GM18498 (cell line): ENCODE data around the gene MAP4K5.
"Not testable (repeated sequence)": the region's sequence is repeated elsewhere in the genome, so short reads cannot be mapped to it uniquely, and the experiment has no call there.

Source experiments
- ATAC-seq: cut with Tn5 transposase; IDR thresholded peaks from one replicate; pipeline ENCODE4 v1.9.1; 2021; ENCODE audit warnings: mild to moderate bottlenecking, moderate library complexity; ENCODE audit not compliant: unreplicated experiment

The MAP4K5 gene

GRCh38 chr14:50532502-50533240 lies at the start of gene MAP4K5:
MAP4K5 (minus strand) TSS chr14:50532569; CDS start chr14:50532049, 520 bp downstream.
- peak; percentile 97 for ATAC-seq

GRCh38 chr14:50578433-50578832 lies 46.1 kb upstream of the MAP4K5 start:
- ATAC-seq: no peak

- ATAC-seq: no peak
Measured at GRCh38 chr14:50577982-50578381, 45.6 kb upstream of the MAP4K5 start.

GRCh38 chr14:50575769-50576168 lies 43.4 kb upstream of the MAP4K5 start:
- ATAC-seq: no peak

GRCh38 chr14:50573862-50574261 lies 41.5 kb upstream of the MAP4K5 start:
- no peak for ATAC-seq

- ATAC-seq: no peak
Measured at GRCh38 chr14:50569714-50570274, 37.4 kb upstream of the MAP4K5 start.

GRCh38 chr14:50562841-50563240 lies 30.5 kb upstream of the MAP4K5 start:
- ATAC-seq: no peak

GRCh38 chr14:50560931-50561285 lies 28.5 kb upstream of the MAP4K5 start:
- peak; percentile 21 for ATAC-seq

GRCh38 chr14:50559990-50560930 lies 27.9 kb upstream of the MAP4K5 start, which contains the start of gene ATL1:
ATL1 (plus strand) TSS chr14:50560145; CDS start chr14:50560266, 121 bp downstream.
- peak; percentile 65 for ATAC-seq

GRCh38 chr14:50552796-50553195 lies 20.4 kb upstream of the MAP4K5 start:
- ATAC-seq: not testable (repeated sequence)

- ATAC-seq: no peak
Measured at GRCh38 chr14:50551877-50552276, 19.5 kb upstream of the MAP4K5 start.

- no peak for ATAC-seq
Measured at GRCh38 chr14:50550294-50550693, 17.9 kb upstream of the MAP4K5 start.

GRCh38 chr14:50545618-50546017 lies 13.2 kb upstream of the MAP4K5 start:
- ATAC-seq: no peak

- ATAC-seq: no peak
Measured at GRCh38 chr14:50544911-50545310, 12.5 kb upstream of the MAP4K5 start.

- peak; percentile 70 for ATAC-seq
Measured at GRCh38 chr14:50542941-50543418, 10.6 kb upstream of the MAP4K5 start.

- no peak for ATAC-seq
Measured at GRCh38 chr14:50541159-50541567, 8.8 kb upstream of the MAP4K5 start.

- no peak for ATAC-seq
Measured at GRCh38 chr14:50539051-50539450, 6.7 kb upstream of the MAP4K5 start.

- not testable (repeated sequence) for ATAC-seq
Measured at GRCh38 chr14:50538034-50538433, 5.7 kb upstream of the MAP4K5 start.

GRCh38 chr14:50534997-50535396 lies 2.6 kb upstream of the MAP4K5 start:
- no peak for ATAC-seq

- no peak for ATAC-seq
Measured at GRCh38 chr14:50534416-50534815, 2.0 kb upstream of the MAP4K5 start.

- ATAC-seq: no peak
Measured at GRCh38 chr14:50533806-50534205, 1.4 kb upstream of the MAP4K5 start.
